NB4 (cell line): ENCODE data around the gene ST8SIA1.

Source experiments
- DNase-seq: peaks from one replicate; pipeline ENCODE4 v3.0.0; 2010; ENCODE audit warnings: low read depth
- H3K4me3 ChIP-seq: one replicate; pipeline ENCODE4 v1.5.1; 2011; ENCODE audit warnings: mild to moderate bottlenecking, low read depth, low read length, moderate library complexity
- CTCF ChIP-seq: IDR thresholded peaks from one replicate; pipeline ENCODE4 v1.5.1; 2012; ENCODE audit warnings: low read depth, low read length
- MAX ChIP-seq: IDR thresholded peaks from 2 replicates; pipeline ENCODE4 v1.6.1; 2011; ENCODE audit warnings: low read depth, low read length
- MYC ChIP-seq: IDR thresholded peaks from 2 replicates; pipeline ENCODE4 v1.6.1; 2011; ENCODE audit warnings: low read depth, low read length
- POLR2A ChIP-seq: IDR thresholded peaks from 2 replicates; pipeline ENCODE4 v1.6.1; 2011; ENCODE audit warnings: mild to moderate bottlenecking; ENCODE audit not compliant: insufficient read length; ENCODE audit errors: extremely low read depth

ST8SIA1 gene

GRCh38 chr12:22282283-22282682 lies 52.2 kb downstream of the ST8SIA1 start:
- no peak overlapping the region for H3K4me3 ChIP-seq
- no peak for DNase-seq
- no peak for TF ChIP-seq POLR2A
- TF ChIP-seq MYC = no peak
- TF ChIP-seq CTCF = no peak
- no peak for TF ChIP-seq MAX

GRCh38 chr12:22276867-22277266 lies 57.6 kb downstream of the ST8SIA1 start:
- DNase-seq = no peak
- TF ChIP-seq CTCF = no peak
- no peak for TF ChIP-seq POLR2A
- TF ChIP-seq MAX = no peak
- no peak for TF ChIP-seq MYC
- H3K4me3 ChIP-seq = no peak overlapping the region

GRCh38 chr12:22276313-22276712 lies 58.2 kb downstream of the ST8SIA1 start:
- no peak for DNase-seq
- TF ChIP-seq POLR2A (no peak), CTCF (no peak), MYC (no peak), MAX (no peak)
- H3K4me3 ChIP-seq = no peak overlapping the region

GRCh38 chr12:22275843-22276242 lies 58.7 kb downstream of the ST8SIA1 start:
- no peak overlapping the region for H3K4me3 ChIP-seq
- no peak for DNase-seq
- no peak for TF ChIP-seq CTCF
- no peak for TF ChIP-seq MAX
- no peak for TF ChIP-seq POLR2A
- no peak for TF ChIP-seq MYC

- DNase-seq = no peak
- no peak overlapping the region for H3K4me3 ChIP-seq
- TF ChIP-seq MYC (no peak), CTCF (no peak), MAX (no peak), POLR2A (no peak)
Measured at GRCh38 chr12:22272335-22273151, 62.0 kb downstream of the ST8SIA1 start.
